NCI-H2171 (cell line): ENCODE measurements around the gene FCHSD2.

Source experiments
- DNase-seq: peaks from one replicate; lab custom pipeline; 2025; lab: John Stamatoyannopoulos, UW

Gene FCHSD2

DNA sequence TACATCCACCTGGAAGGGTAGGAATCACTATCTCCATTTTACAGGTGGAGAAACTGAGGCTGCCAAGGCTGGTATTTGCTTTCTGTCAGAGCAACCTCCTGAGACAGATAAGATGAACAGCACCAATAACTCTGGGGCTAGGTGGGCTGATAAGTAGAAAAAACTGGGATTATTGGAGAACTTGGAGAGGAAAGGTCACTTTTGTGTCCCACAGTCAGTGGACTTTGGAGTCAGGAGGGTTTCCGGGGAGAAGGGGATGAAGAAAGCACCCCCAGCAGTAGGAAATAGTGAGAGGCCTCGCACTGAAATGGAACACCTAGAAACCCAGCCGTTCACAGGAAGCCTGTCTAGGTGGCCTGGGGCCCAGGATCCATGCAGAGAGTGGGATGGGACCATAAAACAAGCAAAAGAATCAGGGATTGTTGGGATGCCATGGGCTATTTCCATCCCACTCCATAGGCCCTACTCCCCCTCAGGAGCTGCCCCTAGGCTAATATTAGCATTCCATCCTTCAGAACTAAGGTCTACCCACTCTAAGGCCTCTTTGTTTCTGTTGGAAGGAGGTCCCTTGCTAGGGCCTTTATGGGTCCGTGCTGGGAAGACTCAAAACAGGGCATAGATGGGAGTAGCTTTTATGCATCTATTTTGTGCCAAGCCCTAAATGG is 31.0 kb upstream of the FCHSD2 start:
- DNase-seq, result no peak

DNA sequence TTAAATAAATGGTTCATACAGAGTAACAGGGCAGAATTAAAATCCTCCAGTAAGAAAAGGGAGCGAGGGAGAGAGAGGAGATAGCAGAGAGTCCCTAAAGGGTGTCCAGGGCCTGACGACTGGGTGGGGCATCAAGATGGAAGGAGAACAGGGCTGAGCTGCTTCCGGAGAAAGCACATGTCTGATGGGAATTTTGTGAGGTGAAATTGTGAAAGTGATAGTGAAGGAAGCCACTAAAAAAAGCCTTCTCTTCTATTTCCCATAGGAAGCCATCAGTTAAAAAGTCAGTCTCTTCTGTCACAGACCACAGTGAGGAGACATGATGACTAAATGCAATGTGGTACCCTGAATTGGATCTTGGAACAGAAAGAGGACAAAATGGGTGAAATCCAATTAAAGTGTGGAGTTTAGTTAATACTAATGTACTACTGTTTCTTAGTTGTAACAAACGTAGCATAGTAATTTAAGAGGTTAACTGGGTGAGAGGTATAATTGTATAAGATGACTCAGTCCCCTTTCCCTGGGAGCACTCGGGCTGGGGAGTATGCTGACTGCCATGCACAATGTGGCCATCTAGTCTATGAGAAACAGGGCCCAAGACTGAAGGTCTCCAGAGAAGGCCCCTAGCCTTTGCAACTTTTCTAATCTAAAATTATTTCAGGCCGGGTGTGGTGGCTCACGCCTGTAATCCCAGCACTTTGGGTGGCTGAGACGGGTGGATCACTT is 29.5 kb upstream of the FCHSD2 start:
- no peak for DNase-seq

DNA sequence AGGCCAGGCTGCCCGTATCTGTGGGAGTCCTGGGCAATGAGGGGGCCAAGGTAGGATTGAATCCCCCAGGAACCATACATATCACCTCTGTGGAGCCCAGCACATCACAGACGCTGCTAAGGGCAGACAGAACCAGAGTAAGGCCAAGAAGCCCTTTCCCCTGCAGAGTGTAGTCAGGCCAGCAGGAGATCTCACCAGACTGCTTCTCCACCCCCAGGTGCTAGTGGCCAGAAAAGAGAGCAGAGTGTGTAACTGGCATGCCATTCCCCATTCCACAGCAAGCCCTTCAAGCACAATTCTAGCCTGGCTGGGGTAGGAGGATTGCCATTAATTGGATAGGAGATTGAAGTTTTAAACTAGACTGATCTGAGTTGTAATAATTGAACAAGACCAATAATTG is 28.0 kb upstream of the FCHSD2 start:
- DNase-seq, result no peak

DNA sequence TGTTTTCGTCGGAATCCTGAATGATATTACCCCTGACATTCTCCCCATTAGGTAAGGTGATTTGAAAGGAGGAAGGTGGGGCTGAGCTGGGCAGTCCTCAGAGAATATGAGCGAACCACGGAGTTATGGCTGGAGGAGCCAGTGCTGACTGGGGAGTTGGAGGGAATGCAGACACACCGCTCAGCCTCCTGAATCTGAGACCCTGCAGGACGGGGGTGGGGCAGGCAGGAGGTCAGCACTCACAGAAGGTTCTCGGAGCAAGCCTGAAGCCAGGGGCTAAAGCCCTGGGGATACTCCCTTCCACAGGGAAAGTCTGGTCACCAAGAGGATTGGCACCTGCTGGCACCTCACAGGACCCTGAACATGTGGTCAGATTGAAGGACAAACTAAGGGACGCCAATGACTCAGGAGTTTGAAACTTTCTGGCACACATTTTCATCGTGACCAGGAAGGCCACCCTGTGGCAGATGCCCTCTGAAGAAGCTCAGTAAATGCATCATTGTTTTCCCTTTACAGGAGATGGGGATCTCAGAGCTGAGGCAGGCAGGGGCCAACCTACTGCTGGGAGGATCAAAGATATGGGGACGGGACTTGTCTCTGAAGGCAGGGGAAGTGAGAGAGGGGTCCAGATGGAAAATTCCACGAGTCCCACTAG is 26.9 kb upstream of the FCHSD2 start:
- no peak for DNase-seq

DNA sequence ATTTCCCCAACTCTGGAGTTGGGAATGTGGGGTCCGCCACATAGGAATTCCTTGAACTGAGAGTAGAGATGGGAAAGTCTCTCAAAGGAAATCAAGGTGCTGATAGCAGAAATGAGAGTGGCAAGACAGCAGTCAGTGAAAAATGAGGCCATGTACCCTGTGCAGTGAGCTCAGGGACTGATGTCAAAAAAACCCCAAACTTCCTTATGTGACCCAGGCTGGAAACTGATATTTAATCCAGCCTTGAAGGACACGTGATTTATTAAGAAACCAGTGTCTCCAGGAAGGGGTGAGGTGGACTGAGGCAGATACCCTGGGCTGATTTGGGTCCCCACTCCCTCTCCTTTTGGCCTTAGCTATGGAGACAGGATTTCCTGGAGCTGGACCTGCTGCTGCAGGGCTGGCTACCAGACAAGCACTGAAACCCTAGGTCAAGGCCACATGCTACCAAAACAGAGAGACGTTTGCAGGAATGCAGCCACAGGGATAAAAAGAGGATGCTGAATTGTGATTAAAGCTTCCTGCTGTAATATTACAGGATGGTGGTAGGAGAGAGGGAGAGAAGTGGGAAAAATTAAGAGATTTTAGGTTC is 25.3 kb upstream of the FCHSD2 start:
- no peak for DNase-seq

DNA sequence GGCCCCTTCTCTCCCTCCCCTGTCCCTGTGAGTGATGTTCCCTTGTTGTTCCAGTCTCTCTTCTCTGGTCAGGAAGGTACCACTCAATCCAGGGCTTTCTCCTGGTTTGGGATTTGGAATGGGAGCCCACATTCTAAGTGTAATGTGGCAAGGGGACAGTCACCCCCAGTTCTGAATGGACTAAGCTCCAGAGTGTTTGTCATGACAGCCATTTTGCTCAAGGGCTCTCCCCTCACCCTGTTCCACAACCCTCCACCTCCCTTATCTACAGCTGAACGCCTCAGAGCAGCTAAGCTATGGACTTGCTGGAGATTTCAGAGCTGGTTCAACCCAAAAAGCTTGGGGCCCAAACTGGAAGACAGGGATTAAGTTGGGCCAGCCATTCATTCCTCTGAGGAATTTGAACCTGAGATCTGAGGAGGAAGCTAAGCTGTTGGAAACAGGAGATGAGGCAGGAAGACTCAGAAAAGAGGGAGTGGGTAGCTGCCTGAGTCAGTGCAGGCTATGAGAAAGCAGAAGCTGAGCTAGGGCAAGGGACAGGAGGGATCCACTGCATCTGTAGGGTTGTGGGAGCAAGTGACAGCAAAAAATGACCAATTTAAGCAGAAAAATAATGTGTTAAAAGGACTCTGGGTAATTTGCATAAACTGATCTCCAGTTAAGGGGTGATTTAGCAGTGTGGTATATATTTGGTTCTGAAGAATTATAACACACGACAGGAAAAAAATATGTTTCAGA is 22.9 kb upstream of the FCHSD2 start:
- DNase-seq, result no peak

DNA sequence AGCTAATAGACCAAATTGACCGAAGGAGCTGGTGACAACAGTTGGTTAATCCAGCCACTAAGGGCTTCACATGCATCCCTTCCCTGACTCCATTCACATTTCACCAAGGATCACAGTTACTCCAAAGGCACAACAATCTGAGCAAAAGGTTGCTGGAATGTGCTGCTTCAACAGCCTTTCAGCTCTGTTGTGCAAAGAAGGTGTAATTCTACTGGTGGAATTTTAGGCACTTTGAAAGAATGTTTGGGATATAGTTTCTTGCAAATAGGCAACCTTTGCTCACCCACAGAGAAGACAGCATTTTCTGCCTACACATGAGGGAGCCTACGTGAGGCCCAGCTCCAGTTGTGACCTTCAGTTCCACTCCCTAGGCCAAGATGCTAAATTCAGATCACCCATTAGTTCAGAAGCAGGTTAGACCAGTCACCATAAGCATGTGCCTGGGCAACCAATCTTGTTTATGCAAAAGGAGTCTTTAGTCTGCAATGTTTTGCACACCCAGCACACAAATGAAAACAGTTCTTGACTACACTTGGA is 21.6 kb upstream of the FCHSD2 start:
- DNase-seq, result no peak

DNA sequence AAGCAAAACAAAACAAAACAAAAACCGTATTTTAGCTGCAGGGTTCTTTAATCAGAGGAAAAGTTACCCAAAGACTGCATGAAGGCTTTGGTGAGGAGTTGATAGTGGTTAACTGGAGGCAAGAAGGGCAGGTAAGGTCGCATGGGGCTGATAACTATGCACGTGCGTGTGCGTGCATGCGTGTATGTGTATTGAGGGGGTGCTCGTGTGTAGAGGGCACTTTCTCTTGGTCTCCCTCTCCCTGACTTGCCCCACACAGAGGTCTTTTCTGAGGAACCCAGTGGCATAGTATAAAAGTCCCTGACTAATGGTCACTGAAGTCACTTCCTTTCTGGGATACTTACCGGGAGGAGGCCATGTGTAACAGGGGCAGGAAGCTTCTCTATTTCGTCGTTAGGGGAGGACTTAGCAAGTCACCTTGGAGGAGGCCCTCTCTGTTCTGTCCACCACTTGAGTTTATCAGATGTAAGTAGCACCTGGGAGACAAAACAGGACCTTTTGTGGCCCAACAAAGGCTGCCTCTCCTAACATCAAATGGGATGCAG is 20.1 kb upstream of the FCHSD2 start:
- no peak for DNase-seq

DNA sequence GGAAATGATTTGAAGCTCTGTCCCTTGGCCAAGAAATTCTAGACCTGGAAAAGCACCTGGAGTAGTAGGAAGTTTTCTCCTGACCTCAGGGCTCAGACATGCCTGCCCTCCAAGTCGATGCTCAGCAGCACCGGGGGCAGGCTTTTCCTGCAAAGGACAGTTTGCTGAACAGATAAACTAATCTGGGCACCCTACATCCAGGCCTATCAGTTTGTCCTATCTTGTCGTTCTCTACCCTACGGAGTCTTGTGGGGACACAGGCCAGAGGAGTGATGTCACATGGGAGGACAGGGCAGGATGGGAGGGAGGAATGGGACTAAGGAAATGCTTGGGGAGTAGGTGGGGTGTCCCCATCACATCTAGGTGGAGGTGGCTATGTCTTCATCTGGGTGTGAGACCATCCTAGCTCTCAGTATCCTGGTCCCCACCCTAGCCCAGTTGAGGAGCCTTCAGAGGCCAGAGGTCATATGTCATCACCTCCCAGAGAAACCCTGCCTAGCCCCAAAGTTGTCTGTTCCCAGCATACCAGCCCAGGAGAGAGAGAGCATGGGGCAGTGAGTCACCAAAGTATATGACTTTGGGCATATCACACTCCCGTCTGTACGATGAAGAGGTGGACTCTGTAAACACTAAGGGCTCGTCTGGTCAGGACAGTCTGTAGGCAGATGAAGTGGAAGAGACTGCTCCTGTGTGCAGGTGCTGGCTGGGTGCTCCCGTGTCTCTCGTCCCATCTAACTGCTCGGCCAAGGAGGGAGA is 18.1 kb upstream of the FCHSD2 start:
- DNase-seq, result no peak

DNA sequence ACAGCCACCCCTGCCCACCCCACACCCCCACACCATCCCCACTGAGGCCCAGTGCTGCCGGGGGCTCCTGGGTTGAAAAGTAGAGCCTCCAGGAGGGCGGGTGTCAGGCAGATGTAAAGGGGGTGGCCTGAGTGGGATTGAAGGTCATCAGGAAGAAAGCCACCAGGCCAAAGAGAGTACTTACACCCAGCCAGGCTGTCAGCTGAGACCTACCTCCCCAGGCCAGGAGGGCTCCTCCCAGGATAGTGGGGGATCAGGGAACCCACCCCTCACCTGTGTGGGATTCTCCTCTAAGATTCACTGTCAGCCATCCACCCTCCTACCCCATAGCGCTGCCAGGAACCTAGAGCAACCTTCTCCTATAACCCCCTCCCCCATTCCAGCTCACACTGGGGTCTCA is 17.2 kb upstream of the FCHSD2 start:
- no peak for DNase-seq

DNA sequence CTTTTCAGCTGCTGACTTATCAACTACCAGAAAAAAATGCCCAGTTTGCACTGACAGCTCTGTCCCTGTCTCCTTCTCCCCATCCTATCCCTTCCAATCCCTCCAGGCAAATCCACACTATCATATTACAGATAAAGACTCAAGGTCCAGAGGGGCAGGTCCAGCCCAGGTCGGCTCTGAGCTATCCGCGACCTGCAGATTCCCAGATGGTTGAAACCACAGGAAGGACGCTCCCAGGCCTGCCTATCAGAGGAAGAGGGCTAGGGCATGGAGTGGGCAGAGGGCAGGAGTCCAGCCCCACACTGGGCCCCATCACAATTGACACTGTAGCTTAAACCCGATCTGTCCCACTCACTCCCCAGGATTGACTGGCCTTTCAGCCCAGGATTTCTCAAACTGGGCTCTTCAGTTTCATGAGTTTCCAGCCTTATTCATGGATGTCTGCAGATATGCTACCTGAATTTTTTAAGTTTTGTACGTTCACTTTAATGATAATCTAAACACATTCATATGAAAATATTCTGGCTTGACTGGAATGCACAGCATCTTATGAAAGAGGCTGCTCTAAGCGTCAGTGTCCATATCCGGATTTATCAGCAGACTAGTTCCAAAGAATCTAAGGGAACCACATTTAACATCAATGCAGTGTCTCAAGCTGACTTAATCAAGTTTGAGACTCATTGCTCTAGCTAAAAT is 16.4 kb upstream of the FCHSD2 start:
- DNase-seq, result no peak

DNA sequence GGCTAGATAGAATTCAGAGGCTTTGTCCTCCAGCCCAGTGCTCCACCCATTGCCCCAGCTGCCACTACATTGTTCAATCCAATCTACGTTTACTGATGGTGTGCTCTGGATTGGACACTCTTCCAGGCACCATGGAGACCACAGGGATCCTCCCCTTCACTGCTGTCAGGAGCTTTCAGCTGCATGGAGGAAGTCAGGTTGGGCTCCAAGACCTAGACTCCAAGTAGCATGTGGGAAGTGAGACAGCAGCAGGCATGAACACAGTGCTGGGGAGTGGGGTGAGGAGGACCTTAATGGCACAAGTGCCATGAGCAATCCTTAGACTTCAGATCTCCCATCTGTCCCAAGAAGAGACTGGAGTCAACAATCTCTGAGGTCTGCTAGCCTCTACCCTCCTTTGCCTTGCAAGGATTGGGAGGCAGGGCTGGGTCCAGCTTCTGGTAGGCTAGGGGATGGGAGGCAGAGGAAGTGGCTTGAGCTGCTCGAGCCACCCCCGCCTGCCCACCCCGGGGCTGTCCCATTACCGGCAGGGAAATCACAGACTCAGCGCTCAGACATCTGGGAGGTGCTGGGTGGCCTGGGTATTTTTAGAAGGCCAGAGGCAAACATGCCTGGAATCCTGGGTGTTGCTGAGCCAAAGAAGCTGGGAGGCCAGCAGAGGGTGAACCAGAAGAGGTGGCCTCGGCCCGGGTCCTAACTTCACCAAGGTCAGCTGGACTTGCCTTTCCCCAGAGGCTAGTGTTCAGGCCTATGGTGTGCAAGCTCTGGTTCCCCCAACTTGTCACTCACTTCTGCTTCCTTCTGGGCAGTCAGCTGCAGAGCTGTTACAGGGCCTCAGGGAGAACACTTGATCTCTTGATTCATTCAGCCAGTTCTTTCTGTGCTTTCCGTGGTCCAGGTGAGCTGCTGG is 15.2 kb upstream of the FCHSD2 start:
- DNase-seq, result no peak

DNA sequence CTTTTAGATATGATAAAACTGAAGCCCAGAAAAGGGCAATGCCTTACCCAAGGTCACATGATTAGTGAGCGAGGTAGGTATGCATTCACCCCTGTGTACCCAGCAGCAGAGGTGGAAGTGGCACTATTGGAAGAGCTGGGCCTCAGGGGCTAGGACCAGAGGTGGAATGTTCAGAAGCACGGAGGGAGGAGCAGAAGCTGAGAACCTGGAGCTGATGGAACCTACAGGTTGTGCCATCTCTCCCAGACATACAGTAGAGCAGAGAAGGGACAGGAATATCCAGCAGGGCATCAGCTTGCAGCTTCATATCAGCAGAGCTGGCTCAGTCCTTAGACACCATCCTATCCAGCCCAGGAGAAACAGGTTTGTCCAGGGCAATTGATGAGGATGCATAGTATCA is 14.6 kb upstream of the FCHSD2 start:
- no peak for DNase-seq

DNA sequence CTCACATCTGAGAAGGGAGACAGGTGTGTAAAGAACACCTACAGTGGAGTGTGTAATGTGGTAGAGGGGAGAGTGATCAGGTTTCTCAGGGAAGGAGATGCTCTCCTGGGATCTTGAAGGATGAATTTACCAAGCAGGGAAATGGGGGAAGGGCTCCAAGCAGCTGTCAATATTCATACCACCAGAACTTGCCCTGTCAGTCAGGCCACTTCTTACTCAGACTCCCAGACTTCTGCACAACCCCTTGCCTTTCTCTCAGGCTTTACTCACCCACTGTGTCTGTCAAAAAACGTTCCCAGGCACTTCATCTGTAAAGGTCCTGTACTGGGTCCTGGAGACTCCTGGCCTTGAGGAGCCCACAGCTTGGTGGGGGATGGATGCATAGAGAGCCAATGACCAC is 14.0 kb upstream of the FCHSD2 start:
- DNase-seq, result peak; percentile 69

DNA sequence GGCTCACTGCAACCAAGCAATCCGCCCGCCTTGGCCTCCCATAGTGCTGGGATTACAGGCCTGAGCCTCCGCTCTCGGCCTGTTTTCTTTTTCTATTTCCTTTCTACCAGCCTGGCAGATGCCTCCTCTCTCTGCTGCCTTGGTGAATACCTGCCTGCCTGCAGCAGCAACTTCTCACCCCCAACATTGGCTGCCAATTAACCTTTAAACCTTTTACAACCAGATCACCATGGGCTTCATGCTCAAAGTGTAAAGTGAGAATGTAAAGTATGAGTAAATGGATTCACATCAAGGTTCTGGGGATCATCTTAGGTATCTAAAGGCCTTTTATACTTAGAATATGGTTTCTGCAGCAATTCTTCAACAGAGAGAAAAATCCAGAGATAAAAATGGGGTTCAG is 13.0 kb upstream of the FCHSD2 start:
- no peak for DNase-seq

DNA sequence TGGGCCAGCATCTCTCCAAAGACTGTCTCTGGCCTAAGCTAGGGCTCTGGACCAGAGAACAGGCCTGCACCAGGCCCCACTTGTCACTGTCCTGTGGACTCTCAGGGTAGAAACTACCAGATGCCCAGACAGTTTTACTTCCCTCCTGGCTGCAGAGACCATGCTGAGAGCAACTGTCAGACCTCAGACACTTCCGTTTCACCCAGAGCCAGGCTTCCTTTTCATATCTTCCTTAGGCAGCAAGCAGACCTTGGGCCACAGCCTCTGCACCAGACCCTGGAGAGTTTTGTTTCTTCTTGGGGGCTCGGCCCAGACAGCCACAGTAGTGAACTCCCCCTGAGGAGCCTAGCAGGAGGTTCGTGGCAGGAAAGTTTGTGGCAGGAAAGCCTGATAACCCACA is 12.1 kb upstream of the FCHSD2 start:
- no peak for DNase-seq

DNA sequence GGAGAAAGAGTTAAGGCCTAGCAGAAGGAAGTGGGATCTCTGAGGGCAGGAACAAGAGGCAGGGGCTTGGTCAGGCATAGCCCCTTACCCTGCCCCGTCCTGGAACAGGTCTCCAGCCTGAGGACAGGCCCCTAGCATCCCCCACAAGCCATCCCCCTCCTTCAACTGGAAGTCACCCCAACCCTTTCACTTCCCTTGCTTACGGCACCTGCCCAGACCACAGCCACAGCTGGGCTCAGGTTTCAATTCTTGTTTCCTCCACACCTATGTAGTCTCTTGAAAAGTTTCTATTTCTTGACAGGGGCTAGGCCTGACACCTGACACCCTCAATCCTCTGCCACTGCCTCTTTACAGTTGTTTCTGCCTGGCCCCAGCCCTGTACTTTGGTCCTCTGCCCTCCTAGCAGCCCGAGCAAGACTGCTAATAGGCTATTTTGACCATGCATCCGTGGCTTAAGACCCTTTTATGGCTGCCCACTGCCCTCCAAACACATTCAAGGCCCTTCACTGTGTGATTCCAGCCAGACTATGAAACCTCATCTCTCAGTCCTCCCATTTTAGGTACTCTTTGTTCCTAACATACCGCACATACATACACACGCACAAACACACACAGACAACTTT is 10.9 kb upstream of the FCHSD2 start:
- no peak for DNase-seq

DNA sequence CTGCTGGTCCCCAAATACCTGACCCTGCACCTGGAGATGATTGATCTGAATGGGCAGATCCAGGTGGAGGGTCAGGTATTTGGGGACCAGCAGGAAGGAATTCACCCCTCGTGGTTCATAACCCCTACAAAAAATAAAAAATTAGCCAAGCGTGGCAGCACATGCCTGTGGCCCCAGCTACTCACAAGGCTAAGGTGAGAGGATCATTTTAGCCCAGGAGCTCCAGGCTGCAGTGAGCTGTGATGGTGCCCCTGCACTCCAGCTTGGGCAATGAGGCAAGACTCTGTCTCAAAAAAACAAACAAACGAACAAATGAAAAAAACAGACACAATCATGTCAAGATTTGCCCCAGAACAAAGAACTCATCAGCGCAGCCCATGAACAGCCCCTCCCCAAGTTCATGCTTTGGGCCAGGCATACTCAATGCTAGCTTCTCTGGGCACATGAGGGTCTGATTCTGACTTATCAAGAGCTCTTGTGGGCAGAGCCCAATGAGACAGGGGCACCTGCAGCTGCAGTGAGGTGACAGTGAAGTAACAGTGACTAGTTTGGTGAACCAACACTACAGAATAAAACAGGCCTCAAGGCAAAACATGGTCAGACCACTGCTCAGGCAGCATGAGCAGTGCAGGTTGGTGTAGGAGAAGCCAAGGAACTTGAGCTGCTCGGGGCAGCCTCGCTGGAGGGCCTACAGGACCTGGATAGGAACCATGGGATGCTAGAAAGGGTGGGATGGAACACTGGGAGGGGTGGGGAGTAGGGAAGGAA is 10.2 kb upstream of the FCHSD2 start:
- DNase-seq, result no peak
